GM23248 (cell line): ENCODE measurements around the gene IL19.

Source experiments
- EZH2 ChIP-seq: fragments of 200-600 bp; sonication (generic); IDR thresholded peaks from 2 replicates; pipeline ENCODE4 v1.6.1; 2018; ENCODE audit warnings: antibody characterized with exemption, mild to moderate bottlenecking; ENCODE audit not compliant: insufficient read depth, poor library complexity, severe bottlenecking
- EZH2phosphoT487 ChIP-seq: fragments of 200-600 bp; sonication (generic); IDR thresholded peaks from 2 replicates; pipeline ENCODE4 v1.6.1; 2018; ENCODE audit warnings: antibody characterized with exemption, moderate library complexity, mild to moderate bottlenecking, low read depth; ENCODE audit not compliant: insufficient read depth

DNA sequence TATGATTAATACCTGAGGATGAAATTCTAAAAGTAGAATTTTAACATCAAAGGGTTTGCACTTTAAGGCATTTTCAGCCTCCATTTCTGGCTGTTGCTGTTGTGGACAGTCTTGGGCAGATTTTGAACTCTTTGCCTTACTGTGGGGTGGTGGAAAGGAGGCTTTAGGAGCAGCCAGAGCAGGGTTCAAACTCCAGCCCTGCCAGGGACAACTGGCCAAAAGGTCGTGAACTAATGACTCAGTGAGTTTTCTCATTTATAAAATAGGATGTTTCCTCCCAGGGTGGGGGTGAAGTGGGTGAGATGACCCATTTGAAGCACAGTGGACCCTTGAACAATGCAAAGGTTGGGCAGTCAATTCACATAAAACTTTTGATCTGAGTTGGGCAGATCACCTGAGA, 49.1 kb upstream of the IL19 start:
- no peak for TF ChIP-seq EZH2
- no peak for TF ChIP-seq EZH2phosphoT487
